HG03139 (cell line): Measurements from ENCODE around the gene RNF144B.
"Not testable (repeated sequence)": the region's sequence is repeated elsewhere in the genome, so short reads cannot be mapped to it uniquely, and the experiment has no call there.

ENCODE experiments used
- ATAC-seq: cut with Tn5 transposase; IDR thresholded peaks from one replicate; pipeline ENCODE4 v1.9.1; 2021; ENCODE audit not compliant: unreplicated experiment

Gene RNF144B

GRCh38 chr6:18405477-18406293 is 18.5 kb downstream of the RNF144B start:
- no peak for ATAC-seq

DNA sequence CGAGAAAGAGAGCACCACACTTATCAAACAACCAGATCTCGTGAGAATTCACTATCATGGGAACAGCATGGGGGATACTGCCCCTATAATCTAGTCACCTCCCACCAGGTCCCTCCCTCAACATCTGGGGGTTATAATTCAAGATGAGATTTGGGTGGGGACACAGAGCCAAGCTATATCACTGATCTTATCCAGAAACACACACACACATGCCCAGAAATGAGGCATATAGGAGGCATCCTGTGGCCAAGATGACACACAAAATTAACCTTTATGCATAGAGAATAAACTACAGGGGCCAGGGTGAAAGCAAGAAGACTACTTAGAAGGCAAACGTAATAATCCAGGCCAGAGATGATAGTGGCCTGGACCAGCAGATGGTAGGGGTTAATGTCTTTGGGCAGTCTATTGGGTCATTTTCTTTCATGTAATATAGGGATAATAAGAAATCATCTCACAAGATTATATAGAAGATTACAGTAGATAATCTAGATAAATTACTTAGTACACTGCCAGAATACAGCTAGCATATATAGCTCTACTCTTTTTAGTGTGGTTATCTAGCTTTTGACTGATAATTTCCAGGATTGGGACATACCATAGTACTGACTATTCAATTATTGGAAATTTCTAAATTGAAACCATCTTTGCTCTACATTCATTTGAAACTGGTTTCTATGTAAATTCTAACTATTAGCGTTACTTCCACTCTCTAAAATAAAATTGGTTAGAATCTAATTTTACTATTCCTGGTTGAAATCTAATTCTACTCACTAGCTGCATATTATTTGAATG is 20.0 kb downstream of the RNF144B start:
- no peak for ATAC-seq

DNA sequence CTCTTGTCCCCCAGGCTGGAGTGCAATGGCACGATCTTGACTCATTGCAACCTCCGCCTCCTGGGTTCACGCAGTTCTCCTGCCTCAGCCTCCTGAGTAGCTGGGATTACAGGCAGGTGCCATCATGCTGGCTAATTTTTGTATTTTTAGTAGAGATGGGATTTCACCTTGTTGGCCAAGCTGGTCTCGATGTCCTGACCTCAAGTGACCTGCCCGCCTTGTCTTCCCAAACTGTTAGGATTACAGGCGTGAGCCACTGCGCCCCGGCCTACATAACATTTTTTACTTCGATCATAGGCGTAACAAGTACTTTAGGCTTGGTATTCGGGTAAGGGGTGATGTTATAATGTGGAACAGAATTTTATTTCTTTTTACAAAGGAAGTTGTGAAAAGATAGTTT is 22.5 kb downstream of the RNF144B start:
- ATAC-seq = not testable (repeated sequence)

DNA sequence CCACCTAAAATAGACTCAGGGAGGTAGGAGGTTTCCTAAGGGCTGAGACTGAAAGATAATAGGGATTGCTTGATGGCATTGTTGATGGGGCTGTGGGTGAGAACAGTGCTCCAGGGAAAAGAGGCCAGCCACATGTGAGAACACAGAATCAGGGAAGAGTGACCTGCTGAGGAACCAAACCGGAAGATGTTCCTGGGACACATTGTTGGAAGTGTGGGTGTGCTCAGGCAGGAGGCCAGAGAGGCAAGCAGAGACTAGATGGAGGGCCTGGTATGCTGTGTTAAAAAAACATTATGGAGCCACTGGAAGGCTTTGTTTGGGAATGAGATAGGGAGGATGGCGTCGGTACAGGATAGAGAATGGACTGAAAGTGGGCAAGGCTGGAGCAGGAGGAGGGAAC is 23.3 kb downstream of the RNF144B start:
- ATAC-seq = no peak

DNA sequence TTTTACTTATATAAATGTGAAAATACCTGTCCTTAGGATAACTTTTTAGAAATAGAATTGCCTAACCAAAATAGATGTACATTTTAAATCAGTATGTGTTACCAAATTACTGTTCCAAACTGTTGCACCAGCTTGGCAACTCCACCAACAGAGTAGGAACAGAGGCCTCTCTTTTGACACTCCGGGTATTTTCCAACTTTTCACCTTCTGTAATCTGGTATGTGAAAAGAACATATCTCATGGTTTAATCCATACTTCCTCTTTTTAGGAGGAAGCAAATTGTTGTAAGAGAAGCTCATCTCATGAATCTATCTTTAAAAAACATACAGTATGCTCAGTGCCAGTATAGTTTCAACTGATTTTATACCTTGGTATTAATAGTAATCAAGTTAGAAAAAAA is 24.9 kb downstream of the RNF144B start:
- ATAC-seq = no peak

GRCh38 chr6:18412644-18413043 is 25.5 kb downstream of the RNF144B start:
- no peak for ATAC-seq

DNA sequence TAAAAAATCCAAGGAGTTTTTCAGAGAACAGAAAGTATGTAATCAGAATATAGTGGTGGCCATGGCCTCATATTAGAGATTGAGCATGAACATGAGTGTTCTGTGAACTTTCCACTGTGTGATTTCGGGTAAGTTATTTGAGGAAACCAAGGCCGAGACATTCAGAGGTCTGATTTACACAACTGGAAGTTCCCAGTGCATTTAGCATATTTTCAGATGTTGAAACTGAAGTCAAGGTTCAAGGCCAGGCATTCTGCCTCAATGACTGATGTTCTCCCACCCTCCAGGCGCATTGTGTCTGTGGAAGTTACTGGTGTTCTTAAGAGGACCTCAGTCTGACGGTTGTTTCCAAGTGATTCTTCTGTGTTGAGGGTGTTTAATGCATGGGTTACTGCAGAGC is 26.2 kb downstream of the RNF144B start:
- ATAC-seq = no peak

- ATAC-seq = no peak
These were observed 27.0 kb downstream of the RNF144B start for GRCh38 chr6:18414116-18414515.

- no peak for ATAC-seq
These were observed 28.1 kb downstream of the RNF144B start for GRCh38 chr6:18415207-18415606.

- no peak for ATAC-seq
These were observed 28.7 kb downstream of the RNF144B start for GRCh38 chr6:18415671-18416340.

DNA sequence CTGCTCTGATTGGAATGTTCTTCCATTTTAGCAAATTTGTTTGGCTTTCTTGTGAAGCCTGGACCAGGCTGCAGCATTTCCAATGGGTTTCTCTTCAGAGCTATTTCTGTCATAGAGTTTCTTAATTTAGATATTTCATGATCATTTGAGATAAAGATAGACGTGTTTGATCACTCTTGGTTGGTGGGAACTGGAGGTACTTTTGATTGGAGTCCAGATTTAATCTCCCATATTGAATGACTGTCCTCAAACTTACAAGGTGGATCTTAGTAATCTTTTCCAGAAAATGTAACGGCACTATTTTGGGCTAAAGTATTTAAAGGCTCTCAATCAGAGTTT is 29.2 kb downstream of the RNF144B start:
- no peak for ATAC-seq

DNA sequence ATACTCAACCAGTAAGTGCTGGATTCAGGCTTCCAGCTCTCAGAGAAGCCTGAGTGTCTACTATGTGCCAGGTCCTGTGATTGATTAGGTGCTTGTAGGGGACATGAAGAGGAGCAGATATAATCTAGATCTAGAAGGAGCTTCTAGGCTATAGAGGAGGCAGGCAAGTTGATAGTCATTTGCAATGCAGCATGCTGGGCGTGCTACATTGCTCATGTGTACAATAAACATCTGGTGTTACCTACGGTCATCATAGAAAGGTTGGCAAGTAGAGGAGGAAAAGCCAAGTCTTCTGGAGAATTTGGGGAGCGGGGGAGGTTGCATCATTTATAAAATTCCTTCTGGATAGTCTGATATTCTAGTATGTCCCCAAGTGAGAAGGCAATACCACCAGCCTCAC is 33.2 kb downstream of the RNF144B start:
- ATAC-seq = no peak

- no peak for ATAC-seq
These were observed 35.0 kb downstream of the RNF144B start for GRCh38 chr6:18422136-18422535.

DNA sequence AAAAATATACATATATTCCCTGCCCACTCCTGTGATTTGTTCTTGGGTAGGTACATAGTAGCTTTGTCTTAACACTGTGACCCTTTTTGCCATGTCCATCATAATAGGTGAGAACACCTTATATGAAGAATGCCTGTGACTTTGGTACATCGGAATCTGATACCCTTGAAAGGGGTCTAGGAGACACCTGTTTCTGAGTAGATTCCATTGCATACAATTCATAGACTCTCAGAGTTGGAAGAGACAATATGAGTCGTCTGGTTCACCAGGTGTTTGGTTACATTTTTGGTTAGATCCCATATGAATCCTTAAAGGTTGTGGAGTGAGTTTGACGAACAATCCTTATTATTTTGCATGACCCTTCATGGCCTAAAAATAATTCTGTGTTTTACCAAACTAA is 36.3 kb downstream of the RNF144B start:
- ATAC-seq = no peak

DNA sequence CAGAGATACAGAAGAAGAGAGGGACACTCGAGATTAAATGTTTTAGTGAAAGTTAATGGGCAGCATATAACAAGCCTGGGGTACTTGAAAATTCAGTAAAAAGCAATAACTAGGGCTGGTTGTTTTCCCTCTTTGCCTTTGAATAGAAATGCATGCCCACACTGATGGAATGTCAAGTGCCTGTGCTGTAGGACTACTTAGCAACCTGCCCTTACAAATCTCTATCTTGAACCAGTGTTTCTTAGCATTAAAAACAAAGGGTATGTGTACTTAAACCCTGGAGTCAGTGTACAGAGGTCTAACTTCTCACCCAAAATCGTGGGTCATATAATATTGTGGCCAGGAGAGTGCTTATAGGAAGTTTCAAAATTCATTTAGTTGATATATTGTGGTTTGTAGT is 37.1 kb downstream of the RNF144B start:
- no peak for ATAC-seq

GRCh38 chr6:18425218-18425617 is 38.1 kb downstream of the RNF144B start:
- no peak for ATAC-seq

DNA sequence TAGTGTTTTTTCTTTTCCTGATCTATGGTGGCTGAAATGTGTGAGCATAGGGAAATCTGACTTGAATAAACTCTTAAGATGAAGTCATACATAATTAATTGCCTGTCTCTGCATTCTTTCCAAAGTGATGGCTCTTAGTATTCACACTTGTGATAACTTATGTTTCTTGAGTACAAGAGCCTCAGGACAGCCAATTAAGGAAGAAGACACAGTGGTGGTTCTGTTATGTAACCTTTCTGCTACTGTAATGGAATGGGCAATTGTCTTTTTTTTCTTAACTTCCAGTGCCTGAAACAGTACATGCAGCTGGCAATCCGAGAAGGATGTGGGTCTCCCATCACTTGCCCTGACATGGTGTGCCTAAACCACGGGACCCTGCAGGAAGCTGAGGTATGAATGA is 40.1 kb downstream of the RNF144B start:
- no peak for ATAC-seq

DNA sequence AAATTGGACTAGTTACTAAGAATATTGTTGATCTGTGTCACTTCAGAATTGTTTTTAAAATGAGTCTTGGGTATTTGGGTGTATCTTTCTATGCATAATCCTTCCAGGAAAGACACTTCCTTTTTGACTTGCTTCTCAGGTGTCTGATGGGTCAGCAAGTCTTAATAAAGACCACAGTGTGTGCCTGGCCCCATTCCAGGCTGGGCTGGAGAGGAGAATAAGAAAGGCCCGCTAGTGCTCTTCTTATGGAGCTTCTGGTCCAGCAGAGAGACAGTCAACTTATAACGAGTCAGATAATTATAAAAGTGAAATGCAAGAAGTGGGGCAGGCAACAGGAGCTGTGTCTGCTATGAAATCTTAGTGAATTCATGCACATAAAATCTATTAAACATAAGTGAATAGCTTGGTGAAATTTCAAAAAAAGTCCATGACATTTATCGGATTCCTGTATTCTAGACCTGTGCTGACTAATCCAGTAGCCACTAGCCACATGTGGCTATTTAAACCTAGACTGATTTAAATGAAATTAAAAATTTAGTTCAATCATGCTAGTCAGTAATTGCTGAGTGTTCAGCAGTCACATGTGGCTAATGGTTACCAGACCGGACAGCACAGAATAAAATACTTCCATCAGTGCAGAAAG is 42.6 kb downstream of the RNF144B start:
- no peak for ATAC-seq

DNA sequence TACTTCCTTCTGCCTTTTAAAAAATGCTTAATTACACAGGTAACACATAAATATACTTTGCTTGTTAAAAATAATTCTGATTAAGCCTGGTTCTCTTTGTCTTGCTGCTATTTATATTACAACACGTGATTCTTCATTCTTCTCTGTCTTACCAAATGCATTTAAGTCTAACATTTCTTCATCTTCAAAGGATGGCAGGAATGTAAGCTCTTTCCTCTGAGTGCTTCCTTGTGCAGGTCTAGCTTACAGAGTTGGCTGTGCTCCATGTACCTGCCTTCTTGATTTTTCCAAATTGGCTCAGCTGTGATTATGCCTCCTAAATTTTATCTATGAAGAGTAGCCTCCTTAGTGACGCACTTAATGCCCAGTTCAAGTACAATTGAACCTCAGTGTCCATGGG is 44.4 kb downstream of the RNF144B start:
- no peak for ATAC-seq

DNA sequence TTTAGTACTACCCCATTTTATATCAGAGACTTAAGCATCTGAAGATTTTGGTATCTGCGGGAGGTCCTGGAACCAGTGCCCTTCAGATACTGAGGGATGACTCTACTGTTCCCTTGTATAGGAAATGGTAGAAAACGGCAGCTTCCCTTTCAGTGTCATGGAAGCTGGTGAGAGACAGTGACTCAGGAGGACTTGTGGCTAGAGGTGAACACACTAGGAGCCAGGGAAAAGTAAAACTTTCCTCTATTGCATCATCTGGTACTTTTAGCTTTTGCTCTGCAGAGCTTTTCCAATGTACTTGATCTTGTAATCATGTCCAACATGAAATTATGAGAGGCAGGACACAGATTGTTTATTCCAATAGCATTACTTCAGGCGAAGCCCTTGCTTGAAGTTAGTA is 45.0 kb downstream of the RNF144B start:
- ATAC-seq = no peak

DNA sequence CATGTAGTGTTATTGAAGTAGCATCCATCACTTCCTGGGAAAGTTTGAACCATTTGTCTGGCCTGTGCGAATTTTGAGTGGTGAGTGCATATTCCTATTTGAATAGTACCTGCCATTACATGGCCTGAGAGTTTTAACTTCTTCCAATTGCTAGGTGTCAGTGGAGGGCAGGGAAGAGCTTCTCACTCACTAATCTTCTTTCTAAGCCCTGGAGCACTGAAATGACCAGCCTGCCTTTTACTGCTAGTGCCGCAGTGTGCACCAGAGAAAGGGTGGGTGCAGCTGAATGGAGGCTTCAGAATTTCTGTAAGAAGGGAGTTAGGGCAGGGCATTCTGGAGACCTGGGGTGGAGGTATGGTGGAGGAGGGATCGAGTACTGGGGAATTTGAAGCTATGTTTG is 45.5 kb downstream of the RNF144B start:
- ATAC-seq = no peak
